IPS-18c (cell line): ENCODE measurements around the gene PCBD2.
A peak's percentile ranks its signal among the peaks of the same experiment; 100 is the strongest.
"Not testable (repeated sequence)": the region's sequence is repeated elsewhere in the genome, so short reads cannot be mapped to it uniquely, and the experiment has no call there.

Experiments
- H3K4me3 ChIP-seq: 2 replicates; pipeline ENCODE4 v1.7.0; 2013; ENCODE audit warnings: low read depth, mild to moderate bottlenecking, low read length, moderate library complexity; ENCODE audit not compliant: insufficient read depth
- H3K9me3 ChIP-seq: one replicate; pipeline ENCODE4 v1.6.1; 2013; ENCODE audit warnings: mild to moderate bottlenecking, low read length, moderate library complexity; ENCODE audit not compliant: control insufficient read depth, insufficient read depth

Gene PCBD2

DNA sequence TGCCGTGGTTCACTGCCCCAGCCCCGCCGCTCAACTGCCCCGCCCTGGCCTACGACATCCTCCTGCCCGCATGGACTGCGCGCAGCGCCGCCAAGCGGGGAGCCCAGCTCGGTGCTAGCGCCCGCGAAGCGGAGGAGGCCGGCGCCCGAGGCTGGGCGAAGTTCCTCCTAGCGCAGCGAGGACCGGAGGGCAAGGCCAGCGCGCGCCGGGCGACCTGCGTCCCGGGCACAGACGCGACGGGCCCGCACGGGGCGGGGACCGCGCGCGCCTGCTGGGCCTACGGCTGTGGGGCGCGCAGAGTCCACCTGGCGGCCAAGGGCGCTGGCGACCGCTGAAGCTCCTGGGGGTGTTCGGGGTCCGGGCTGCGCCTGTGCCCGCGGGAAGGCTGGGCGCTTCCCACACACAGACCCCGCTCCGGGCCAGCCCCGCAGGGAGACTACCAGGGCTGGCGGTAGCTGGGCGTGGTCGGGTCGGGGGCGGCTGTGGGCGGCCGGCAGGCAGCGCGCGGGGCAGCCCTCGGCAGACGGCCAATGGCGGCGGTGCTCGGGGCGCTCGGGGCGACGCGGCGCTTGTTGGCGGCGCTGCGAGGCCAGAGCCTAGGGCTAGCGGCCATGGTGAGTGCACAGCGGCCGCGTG lies at the start of gene PCBD2:
Gene PCBD2, plus strand, starts transcription at position 522 of the 636 bp plus-strand sequence. Its CDS starts 9 bp downstream, at position 531.
- no peaks in the 10 kb centered on the region for H3K9me3 ChIP-seq

DNA sequence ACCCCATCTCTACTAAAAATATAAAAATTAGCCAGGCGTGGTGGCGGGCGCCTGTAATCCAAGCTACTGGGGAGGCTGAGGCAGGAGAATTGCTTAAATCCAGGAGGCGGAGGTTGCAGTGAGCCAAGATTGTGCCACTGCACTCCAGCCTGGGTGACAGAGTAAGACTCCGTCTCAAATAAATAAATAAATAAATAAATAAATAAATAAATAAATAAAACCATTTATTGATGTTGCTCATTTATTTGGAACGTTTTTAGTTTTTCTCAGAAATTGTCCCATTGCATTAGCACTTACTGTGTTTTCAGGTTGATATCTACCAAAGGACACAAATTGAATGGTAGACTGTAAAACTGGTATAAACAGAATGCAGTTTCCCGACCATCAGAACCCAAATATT lies 48.5 kb upstream of the PCBD2 start:
- not testable (repeated sequence) for H3K4me3 ChIP-seq, H3K9me3 ChIP-seq

More for the DNA sequence above, at the start of gene PCBD2:
- peak within 1 kb of the TSS; percentile 58 for H3K4me3 ChIP-seq

- Histone ChIP-seq H3K4me3 (no peak overlapping the region), H3K9me3 (no peaks in the 10 kb centered on the region)
Measured at GRCh38 chr5:134857401-134857800, 47.5 kb upstream of the PCBD2 start.

DNA sequence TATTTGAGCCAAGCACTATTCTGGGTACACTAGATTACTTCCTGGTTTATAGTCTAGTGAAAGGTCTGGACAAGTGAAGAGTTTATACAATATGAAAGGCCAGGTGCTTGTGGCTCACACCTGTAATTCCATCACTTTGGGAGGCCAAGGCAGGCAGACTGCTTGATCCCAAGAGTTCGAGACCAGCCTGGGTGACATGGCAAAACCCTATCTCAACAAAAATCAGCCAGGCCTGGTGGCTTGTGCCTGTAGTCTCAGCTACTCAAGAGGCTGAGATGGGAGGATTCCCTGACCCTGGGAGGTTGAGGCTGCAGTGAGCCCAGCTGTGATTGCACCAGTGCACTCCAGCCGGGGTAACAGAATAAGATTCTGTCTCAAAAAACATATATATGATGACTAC lies 40.2 kb upstream of the PCBD2 start:
- no peaks in the 10 kb centered on the region for H3K9me3 ChIP-seq
- H3K4me3 ChIP-seq = no peak overlapping the region

DNA sequence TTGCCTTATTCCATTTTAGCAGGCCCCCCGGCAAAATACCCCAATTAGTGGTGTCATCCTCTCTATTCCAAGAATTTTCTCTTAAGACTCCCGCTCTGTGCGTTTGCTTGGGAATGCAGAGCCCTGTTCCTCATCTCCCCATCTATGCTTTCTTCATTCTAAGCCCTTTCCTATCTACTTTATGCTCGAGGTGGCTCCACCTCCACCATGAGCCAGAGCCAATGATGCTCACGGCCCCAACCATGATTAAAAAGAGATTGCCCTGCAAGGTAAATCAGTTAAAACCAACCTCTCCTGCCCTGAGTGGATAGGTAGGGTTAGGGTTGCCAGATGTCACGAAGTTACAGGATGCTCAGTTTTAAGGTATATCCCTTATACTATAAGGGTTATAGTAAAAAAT lies 31.4 kb upstream of the PCBD2 start:
- no peak overlapping the region for H3K4me3 ChIP-seq
- H3K9me3 ChIP-seq = no peaks in the 10 kb centered on the region

DNA sequence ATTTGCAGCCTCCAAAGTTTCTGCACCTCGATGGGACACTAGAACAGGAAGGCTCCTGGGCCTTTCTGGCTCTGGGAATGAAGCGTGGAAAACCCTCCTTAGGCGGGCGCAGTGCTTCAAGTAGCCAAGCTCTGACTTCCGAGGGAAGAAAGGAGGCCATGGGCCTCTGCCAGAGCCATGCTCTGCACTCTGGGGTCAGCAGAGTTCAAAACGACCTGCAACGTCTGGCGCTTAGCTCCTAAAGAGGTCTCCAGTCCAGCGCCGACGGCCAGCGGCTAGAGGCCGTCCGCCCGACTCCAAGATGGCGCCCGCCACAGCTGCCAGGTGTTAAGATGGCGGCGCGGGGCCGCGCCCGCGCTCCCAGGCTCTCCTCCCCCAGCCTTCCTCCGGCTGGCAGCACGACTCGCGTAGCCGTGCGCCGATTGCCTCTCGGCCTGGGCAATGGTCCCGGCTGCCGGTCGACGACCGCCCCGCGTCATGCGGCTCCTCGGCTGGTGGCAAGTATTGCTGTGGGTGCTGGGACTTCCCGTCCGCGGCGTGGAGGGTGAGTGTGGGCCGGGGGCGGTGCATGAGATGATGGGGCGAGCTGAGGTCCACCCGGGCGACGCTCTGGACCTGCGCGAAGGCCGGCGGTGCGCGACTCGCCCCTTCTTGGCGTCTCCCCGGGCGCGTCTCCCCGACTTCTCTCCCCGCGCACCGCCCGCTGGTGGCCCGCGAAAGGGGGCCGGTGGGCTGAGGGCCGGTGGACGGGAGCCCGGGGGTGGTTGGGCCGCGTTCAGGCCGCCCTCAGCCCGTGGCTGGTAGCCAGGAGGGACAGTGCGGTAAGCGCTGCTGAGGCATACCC lies 30.7 kb upstream of the PCBD2 start, which contains the start of gene TXNDC15:
Gene TXNDC15, plus strand, starts transcription at position 385 of the 844 bp plus-strand sequence. Its CDS starts 57 bp downstream, at position 442.
- Histone ChIP-seq H3K9me3 (no peaks in the 10 kb centered on the region), H3K4me3 (peak within 1 kb of the TSS; percentile 82)

GRCh38 chr5:134874831-134875655 lies 29.9 kb upstream of the PCBD2 start:
- Histone ChIP-seq H3K9me3 (no peaks in the 10 kb centered on the region), H3K4me3 (peak overlapping the region; percentile 82)

DNA sequence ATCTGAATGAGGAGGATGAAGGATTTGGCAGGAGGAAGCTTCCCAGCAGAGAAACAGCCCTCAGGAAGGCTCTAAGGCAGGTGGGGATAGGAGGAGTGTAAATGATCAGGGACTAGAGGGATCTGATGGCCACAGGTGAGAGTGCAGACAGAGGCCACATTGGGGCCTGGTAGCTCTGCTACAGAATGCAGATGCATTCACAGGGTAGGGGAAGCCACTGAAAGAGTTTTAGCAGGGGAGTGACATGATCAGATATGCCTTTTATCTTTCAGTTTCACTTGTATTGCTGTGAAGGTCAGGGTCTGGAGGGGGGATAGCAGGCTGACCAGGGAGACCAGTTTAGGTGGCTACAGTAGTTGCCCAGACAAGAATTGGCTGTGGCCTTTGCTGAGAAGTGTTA lies 27.8 kb upstream of the PCBD2 start:
- Histone ChIP-seq H3K4me3 (no peak overlapping the region), H3K9me3 (no peaks in the 10 kb centered on the region)

GRCh38 chr5:134878403-134878802 lies 26.5 kb upstream of the PCBD2 start:
- Histone ChIP-seq H3K4me3 (no peak overlapping the region), H3K9me3 (no peaks in the 10 kb centered on the region)

GRCh38 chr5:134879456-134879855 lies 25.5 kb upstream of the PCBD2 start:
- H3K9me3 ChIP-seq = no peaks in the 10 kb centered on the region
- H3K4me3 ChIP-seq = no peak overlapping the region

GRCh38 chr5:134880937-134881336 lies 24.0 kb upstream of the PCBD2 start:
- not testable (repeated sequence) for H3K4me3 ChIP-seq, H3K9me3 ChIP-seq

GRCh38 chr5:134881711-134882110 lies 23.2 kb upstream of the PCBD2 start:
- not testable (repeated sequence) for H3K9me3 ChIP-seq

DNA sequence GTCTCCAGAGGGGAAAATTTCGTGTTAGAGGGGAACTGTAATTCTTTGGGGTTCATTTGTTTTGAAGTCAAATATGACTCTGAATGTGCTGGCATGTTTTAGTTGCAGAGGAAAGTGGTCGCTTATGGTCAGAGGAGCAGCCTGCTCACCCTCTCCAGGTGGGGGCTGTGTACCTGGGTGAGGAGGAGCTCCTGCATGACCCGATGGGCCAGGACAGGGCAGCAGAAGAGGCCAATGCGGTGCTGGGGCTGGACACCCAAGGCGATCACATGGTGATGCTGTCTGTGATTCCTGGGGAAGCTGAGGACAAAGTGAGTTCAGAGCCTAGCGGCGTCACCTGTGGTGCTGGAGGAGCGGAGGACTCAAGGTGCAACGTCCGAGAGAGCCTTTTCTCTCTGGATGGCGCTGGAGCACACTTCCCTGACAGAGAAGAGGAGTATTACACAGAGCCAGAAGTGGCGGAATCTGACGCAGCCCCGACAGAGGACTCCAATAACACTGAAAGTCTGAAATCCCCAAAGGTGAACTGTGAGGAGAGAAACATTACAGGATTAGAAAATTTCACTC lies 17.3 kb upstream of the PCBD2 start:
- no peak overlapping the region for H3K4me3 ChIP-seq
- no peaks in the 10 kb centered on the region for H3K9me3 ChIP-seq

More at GRCh38 chr5:134881711-134882110, 23.2 kb upstream of the PCBD2 start:
- not testable (repeated sequence) for H3K4me3 ChIP-seq

DNA sequence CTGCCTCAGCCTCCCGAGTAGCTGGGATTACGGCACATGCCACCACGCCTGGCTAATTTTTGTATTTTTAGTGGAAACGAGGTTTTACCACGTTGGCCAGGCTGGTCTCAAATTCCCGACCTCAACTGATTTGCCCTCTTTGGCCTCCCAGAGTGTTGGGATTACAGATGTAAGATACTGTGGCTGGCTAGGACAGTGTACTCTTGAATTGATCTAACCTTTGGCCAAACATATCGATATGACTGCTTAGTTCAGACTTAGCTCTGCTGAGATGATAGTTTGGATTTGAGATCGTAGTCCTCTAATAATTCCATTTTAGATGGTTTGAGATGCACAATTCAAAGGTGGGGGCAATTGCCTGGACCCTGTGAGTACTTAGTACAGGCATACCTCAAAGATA lies 15.6 kb upstream of the PCBD2 start:
- Histone ChIP-seq H3K9me3 (peaks cover 2% of the 10 kb centered on the region), H3K4me3 (no peak overlapping the region)

DNA sequence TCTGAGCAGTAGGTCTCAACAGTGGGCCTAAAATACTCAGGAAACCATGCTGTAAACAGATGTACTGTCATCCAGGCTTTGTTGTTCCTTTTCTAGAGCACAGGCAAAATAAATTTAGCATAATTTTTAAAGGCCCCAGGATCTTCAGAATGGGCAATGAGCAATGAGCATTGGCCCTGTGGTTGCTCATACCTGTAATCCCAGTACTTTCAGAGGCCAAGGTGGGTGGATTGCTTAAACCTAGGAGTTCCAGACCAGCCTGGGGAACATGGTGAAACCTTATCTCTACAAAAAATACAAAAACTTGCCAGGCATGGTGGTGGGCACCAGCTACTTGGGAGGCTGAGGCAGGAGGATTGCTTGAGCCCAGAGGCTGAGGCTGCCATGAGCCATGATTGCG lies 13.5 kb upstream of the PCBD2 start:
- Histone ChIP-seq H3K9me3 (peaks cover 2% of the 10 kb centered on the region), H3K4me3 (no peak overlapping the region)

DNA sequence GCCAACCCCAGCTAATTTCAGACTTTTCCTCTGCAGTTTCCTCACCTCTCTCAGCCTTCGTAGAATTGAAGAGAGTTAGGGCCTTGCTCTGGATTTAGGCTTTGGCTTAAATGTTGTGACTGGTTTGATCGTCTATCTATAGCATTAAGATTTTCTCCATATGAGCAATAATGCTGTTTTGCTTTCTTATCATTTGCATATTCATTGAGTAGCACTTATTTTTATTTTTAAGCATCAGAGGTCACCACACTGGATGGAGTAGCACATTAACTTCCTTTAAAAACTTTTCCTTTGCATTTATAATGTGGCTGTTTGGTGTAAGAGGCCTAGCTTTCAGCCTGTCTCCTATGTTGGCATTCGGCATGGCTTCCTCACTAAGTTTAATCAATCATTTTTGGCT lies 12.6 kb upstream of the PCBD2 start:
- Histone ChIP-seq H3K4me3 (no peak overlapping the region), H3K9me3 (peaks cover 2% of the 10 kb centered on the region)

GRCh38 chr5:134892926-134893325 lies 12.0 kb upstream of the PCBD2 start:
- H3K9me3 ChIP-seq = peaks cover 2% of the 10 kb centered on the region
- H3K4me3 ChIP-seq = no peak overlapping the region
